IMR-90 (cell line): ENCODE measurements around the gene FGF12.

Experiments used
- BHLHE40 ChIP-seq: fragments of 150-350 bp; IDR thresholded peaks from 2 replicates; pipeline ENCODE4 v1.6.1; 2016; ENCODE audit warnings: mild to moderate bottlenecking, low read depth, low read length
- CEBPB ChIP-seq: IDR thresholded peaks from 2 replicates; pipeline ENCODE4 v1.6.1; 2012; ENCODE audit warnings: low read depth, low read length, improper control_type of control experiment
- FOS ChIP-seq: fragments of 150-350 bp; IDR thresholded peaks from 2 replicates; pipeline ENCODE4 v1.6.1; 2016; ENCODE audit warnings: low read depth, low read length
- MAFK ChIP-seq: IDR thresholded peaks from 2 replicates; pipeline ENCODE4 v1.6.1; 2012; ENCODE audit warnings: low read depth, low read length, improper control_type of control experiment
- MAZ ChIP-seq: IDR thresholded peaks from 2 replicates; pipeline ENCODE4 v1.6.1; 2012; ENCODE audit warnings: low read depth, mild to moderate bottlenecking, low read length, improper control_type of control experiment, moderate library complexity, borderline replicate concordance
- MXI1 ChIP-seq: IDR thresholded peaks from 2 replicates; pipeline ENCODE4 v1.6.1; 2012; ENCODE audit warnings: low read depth, mild to moderate bottlenecking, low read length, moderate library complexity, borderline replicate concordance
- POLR2A ChIP-seq: IDR thresholded peaks from 2 replicates; pipeline ENCODE4 v1.6.1; 2012; ENCODE audit warnings: mild to moderate bottlenecking, low read depth, low read length
- RAD21 ChIP-seq: IDR thresholded peaks from 2 replicates; pipeline ENCODE4 v1.6.1; 2012; ENCODE audit warnings: low read length, improper control_type of control experiment
- RCOR1 ChIP-seq: IDR thresholded peaks from 2 replicates; pipeline ENCODE4 v1.6.1; 2012; ENCODE audit warnings: mild to moderate bottlenecking, low read length, improper control_type of control experiment; ENCODE audit not compliant: insufficient replicate concordance
- RFX5 ChIP-seq: IDR thresholded peaks from 2 replicates; pipeline ENCODE4 v1.8.0; 2012; ENCODE audit warnings: low read depth, mild to moderate bottlenecking, low read length, moderate library complexity
- SMC3 ChIP-seq: fragments of 150-350 bp; IDR thresholded peaks from 2 replicates; pipeline ENCODE4 v1.6.1; 2016; ENCODE audit warnings: low read depth, mild to moderate bottlenecking, antibody characterized with exemption, low read length, moderate library complexity
- TF ChIP-seq, protein P1 (sequence below): fragments of 150-350 bp; IDR thresholded peaks from 2 replicates; pipeline ENCODE4 v1.6.1; 2017; ENCODE audit warnings: mild to moderate bottlenecking, antibody characterized with exemption, low read length, low read depth
- TF ChIP-seq, protein P2 (sequence below): conservative IDR thresholded peaks from 2 replicates; pipeline ENCODE4 v1.5.1; 2012; ENCODE audit warnings: mild to moderate bottlenecking, low read depth, low read length, improper control_type of control experiment
- TF ChIP-seq, protein P3 (sequence below): fragments of 150-350 bp; IDR thresholded peaks from 2 replicates; pipeline ENCODE4 v1.6.1; 2016; ENCODE audit warnings: low read depth, mild to moderate bottlenecking, low read length, moderate library complexity, borderline replicate concordance

DNA sequence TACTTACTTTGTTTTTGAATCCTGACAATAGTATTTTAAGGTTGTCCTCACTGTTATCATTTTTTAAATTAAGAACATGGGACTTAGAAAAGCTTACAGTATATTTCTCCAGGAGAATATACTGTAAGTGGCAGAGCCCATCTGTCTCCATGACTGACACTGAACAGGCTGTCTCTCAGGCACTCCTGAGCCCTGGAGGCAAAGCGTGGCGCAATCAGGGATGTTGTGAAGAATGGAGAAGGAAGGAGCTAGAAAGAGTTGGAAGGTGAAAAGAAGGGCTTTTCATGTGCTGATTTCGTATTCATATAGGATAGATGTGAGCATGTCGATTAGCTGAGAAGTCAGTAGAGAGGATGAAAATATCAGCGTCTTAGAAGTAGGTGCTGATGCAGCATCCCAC is 41.5 kb downstream of the FGF12 start:
- TF ChIP-seq, protein P1, sequence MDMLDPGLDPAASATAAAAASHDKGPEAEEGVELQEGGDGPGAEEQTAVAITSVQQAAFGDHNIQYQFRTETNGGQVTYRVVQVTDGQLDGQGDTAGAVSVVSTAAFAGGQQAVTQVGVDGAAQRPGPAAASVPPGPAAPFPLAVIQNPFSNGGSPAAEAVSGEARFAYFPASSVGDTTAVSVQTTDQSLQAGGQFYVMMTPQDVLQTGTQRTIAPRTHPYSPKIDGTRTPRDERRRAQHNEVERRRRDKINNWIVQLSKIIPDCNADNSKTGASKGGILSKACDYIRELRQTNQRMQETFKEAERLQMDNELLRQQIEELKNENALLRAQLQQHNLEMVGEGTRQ, result no peak
- no peak for TF ChIP-seq RAD21
- no peak for TF ChIP-seq RFX5
- TF ChIP-seq MXI1, result no peak
- TF ChIP-seq, protein P2, sequence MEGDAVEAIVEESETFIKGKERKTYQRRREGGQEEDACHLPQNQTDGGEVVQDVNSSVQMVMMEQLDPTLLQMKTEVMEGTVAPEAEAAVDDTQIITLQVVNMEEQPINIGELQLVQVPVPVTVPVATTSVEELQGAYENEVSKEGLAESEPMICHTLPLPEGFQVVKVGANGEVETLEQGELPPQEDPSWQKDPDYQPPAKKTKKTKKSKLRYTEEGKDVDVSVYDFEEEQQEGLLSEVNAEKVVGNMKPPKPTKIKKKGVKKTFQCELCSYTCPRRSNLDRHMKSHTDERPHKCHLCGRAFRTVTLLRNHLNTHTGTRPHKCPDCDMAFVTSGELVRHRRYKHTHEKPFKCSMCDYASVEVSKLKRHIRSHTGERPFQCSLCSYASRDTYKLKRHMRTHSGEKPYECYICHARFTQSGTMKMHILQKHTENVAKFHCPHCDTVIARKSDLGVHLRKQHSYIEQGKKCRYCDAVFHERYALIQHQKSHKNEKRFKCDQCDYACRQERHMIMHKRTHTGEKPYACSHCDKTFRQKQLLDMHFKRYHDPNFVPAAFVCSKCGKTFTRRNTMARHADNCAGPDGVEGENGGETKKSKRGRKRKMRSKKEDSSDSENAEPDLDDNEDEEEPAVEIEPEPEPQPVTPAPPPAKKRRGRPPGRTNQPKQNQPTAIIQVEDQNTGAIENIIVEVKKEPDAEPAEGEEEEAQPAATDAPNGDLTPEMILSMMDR, result no peak
- no peak for TF ChIP-seq MAFK
- no peak for TF ChIP-seq POLR2A
- no peak for TF ChIP-seq MAZ
- no peak for TF ChIP-seq SMC3
- TF ChIP-seq BHLHE40, result no peak
- TF ChIP-seq, protein P3, sequence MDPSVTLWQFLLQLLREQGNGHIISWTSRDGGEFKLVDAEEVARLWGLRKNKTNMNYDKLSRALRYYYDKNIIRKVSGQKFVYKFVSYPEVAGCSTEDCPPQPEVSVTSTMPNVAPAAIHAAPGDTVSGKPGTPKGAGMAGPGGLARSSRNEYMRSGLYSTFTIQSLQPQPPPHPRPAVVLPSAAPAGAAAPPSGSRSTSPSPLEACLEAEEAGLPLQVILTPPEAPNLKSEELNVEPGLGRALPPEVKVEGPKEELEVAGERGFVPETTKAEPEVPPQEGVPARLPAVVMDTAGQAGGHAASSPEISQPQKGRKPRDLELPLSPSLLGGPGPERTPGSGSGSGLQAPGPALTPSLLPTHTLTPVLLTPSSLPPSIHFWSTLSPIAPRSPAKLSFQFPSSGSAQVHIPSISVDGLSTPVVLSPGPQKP, result no peak
- no peak for TF ChIP-seq FOS
- TF ChIP-seq CEBPB, result no peak
- TF ChIP-seq RCOR1, result no peak
